HL-60 (cell line): ENCODE measurements around the gene MSI2.

Experiments
- CTCF ChIP-seq: IDR thresholded peaks from one replicate; pipeline ENCODE4 v1.5.1; 2011; ENCODE audit warnings: low read length, control low read depth, inconsistent platforms; ENCODE audit not compliant: insufficient read depth
- GABPA ChIP-seq: IDR thresholded peaks from 2 replicates; pipeline ENCODE4 v1.6.1; 2012; ENCODE audit warnings: low read depth
- POLR2AphosphoS5 ChIP-seq: IDR thresholded peaks from 2 replicates; pipeline ENCODE4 v1.6.1; 2012; ENCODE audit warnings: low read depth
- SPI1 ChIP-seq: IDR thresholded peaks from 2 replicates; pipeline ENCODE4 v1.6.1; 2012; ENCODE audit warnings: low read depth, mild to moderate bottlenecking, borderline replicate concordance

DNA sequence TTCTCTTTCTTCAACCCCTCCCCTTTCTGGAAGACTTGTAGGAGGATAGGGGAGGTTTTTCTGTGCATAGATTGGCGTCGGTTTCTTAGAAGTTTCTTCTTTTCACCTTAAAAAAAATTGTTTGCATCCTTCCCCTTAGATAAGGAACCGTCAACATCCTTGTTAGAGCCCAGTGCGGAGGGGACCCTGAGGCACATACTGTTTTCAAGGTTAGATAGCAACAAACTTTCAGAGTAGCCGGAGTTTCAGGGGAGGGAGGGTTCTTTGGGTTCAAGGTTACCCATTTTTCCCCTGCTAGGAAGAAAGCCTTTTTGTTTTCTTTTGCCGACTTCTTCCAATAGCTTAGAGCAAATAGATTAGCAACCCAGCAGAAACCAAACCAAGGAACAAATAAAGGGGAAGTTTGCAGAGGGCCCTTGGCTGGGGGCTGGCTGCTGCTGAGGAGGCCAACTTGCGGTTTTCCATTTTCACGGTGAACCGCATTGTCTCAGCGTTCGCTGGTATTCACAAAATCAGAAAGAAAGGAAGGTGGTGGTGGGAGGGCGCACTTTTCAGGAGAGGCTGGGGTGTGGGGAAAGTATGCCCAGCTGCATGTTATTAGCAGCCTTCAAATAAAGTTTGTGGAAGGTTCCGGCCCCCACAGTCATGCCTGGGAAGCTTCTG is 28.8 kb downstream of the MSI2 start:
- TF ChIP-seq POLR2AphosphoS5, result no peak
- no peak for TF ChIP-seq CTCF
- no peak for TF ChIP-seq GABPA
- TF ChIP-seq SPI1, result peak; percentile 45; the same call in 1 of the 2 replicates
